Peyer's patch (tissue), 4 donors: ENCODE measurements around the gene CFC1.
"Not testable (repeated sequence)": the region's sequence is repeated elsewhere in the genome, so short reads cannot be mapped to it uniquely, and the experiment has no call there.

Experiments used
- POLR2A ChIP-seq, 2 donors: fragments of 450-650 bp; IDR thresholded peaks; one replicate each; pipeline ENCODE4 v1.5.1; 2017; ENCODE audit warnings: antibody characterized with exemption in 2 of 2, mild to moderate bottlenecking in 2 of 2, moderate library complexity in 2 of 2
- TF ChIP-seq, protein P1 (sequence below), 6 experiments: fragments of 450-650 bp in 4 of 6; fragments of 200-600 bp in 2 of 6; sonication (generic) in 1 of 6; IDR thresholded peaks; one replicate each; pipeline ENCODE4 v1.5.1; 2017 to 2019; ENCODE audit warnings: antibody characterized with exemption in 6 of 6, mild to moderate bottlenecking in 3 of 6, moderate library complexity in 1 of 6

- TF ChIP-seq, protein P1, sequence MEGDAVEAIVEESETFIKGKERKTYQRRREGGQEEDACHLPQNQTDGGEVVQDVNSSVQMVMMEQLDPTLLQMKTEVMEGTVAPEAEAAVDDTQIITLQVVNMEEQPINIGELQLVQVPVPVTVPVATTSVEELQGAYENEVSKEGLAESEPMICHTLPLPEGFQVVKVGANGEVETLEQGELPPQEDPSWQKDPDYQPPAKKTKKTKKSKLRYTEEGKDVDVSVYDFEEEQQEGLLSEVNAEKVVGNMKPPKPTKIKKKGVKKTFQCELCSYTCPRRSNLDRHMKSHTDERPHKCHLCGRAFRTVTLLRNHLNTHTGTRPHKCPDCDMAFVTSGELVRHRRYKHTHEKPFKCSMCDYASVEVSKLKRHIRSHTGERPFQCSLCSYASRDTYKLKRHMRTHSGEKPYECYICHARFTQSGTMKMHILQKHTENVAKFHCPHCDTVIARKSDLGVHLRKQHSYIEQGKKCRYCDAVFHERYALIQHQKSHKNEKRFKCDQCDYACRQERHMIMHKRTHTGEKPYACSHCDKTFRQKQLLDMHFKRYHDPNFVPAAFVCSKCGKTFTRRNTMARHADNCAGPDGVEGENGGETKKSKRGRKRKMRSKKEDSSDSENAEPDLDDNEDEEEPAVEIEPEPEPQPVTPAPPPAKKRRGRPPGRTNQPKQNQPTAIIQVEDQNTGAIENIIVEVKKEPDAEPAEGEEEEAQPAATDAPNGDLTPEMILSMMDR (IDR thresholded peaks at IDR 0.05) = not testable (repeated sequence)
- TF ChIP-seq POLR2A (IDR thresholded peaks at IDR 0.05) = not testable (repeated sequence)
These were observed 11.8 kb upstream of the CFC1 start, which contains the start of gene POTEJ for GRCh38 chr2:130611140-130611539.
